Right lung (tissue), 5 donors: ENCODE results near the gene DESI2. TPM values are rescaled to one million over a fixed set of nuclear protein-coding genes. Genes with fewer than 3 reads are reported as not detected.

ENCODE experiments used
- DNase-seq, 2 donors: peaks; one replicate each; pipeline ENCODE4 v3.0.0-alpha.2; 2013
- polyA plus RNA-seq, 5 donors: library from polyadenylated mRNA; unstranded; fragments of 120-200 nt; gene quantifications; one replicate each; pipeline versions ENCODE4 v1.2.1 to v1.2.3, GENCODE V29; 2013; ENCODE audit warnings: inconsistent platforms in 1 of 5, low replicate concordance in 1 of 5; ENCODE audit not compliant: insufficient read length in 5 of 5, insufficient read depth in 1 of 5

The DESI2 gene
- polyA plus RNA-seq, 5 donors = 57.7 to 76.0 (median 71.0) TPM

GRCh38 chr1:244749230-244750016 is 96.5 kb downstream of the DESI2 start:
- DNase-seq = no peak

- DNase-seq = no peak
Observed at GRCh38 chr1:244751271-244751895, 98.5 kb downstream of the DESI2 start.

DNA sequence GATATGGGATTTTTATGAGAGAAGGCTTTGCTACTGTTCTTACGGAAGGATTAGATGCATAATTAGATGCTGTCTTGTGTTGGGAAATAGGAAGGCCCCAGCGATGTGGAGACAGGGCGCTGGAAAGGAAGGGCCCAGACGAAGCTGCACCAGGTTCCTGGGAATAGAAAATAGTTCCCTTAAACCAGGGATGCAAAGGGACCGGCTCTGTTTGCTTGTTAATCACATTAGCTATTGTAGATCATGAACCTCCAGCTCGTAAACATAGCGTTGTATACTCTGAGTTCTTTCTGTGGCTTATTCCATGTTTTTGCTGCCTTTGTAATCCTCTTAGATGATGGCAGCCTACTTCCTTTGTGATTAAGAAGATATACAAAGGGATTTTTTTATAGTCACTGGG is 102.7 kb downstream of the DESI2 start:
- DNase-seq = no peak

DNA sequence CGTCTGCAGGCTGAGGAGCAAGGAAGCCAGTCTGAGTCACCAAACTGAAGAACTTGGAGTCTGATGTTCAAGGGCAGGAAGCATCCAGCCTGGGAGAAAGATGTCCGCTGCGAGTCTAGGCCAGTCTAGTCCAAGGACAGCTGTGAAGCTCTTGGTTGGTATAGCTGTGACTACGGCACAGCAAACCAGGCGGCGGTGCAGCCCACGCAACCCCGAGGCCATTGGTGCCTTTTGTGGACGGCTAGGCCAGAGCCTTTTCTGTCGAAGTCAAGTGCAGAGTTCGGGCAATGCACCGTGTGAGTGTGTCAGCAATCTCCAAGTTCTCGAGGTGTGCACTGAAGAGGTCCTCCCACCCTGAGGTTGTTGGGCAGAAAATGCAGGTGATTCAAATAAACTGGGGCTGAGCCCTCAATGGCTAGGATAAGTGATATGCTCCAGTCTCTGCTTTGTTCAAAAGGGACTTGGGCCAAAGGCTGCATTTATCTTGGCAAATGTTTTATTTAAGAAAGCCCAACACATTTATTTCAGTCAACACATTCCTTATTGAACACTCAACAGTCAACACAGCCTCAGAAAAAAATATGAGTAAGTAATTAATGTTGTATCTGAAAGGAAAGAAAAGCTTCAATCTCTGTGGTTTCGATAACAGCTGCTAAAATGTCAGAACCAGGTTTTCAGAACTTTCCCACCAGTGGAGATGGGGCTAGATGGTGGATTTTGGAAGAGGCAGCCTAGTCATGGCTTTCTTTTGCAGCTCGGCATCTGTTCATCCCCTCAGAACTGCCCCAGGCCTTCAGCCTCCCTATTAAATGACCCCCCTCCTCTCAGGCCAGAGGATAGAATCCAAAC is 104.4 kb downstream of the DESI2 start:
- peak; percentile 9 to 29 for DNase-seq

Other genes starting within 250 kb of the DESI2 start
- gene ADSS2, start 201.2 kb upstream of the DESI2 start, polyA plus RNA-seq = 10 to 100 TPM; 43.6 to 60.7 (median 55.2) TPM
- 1 to 10 TPM in 4 of 5 donors, under 1 TPM in 1; 0.91 to 3.0 (median 1.7) TPM for gene CATSPERE, start 191.9 kb upstream of the DESI2 start, polyA plus RNA-seq
- 100 to 1,000 TPM in 3 of 5 donors, 10 to 100 TPM in 2; 93.9 to 121 (median 102) TPM for gene COX20, start 182.5 kb downstream of the DESI2 start, polyA plus RNA-seq
- 100 to 1,000 TPM; 452 to 688 (median 630) TPM for gene HNRNPU, start 211.4 kb downstream of the DESI2 start, polyA plus RNA-seq